CD14-positive monocyte (primary cell): ENCODE measurements around the gene IL15. TPM values are rescaled to one million over a fixed set of nuclear protein-coding genes. Genes with fewer than 3 reads are reported as not detected.

Source experiments
- DNase-seq, 3 donors: peaks; one replicate each; pipeline ENCODE4 v3.0.0-alpha.2; 2011 to 2022
- H2AFZ ChIP-seq: 2 replicates; pipeline ENCODE4 v1.6.0; 2012; ENCODE audit warnings: mild to moderate bottlenecking, low read depth, low read length, inconsistent platforms; ENCODE audit not compliant: insufficient read depth, poor library complexity, severe bottlenecking
- H3K27ac ChIP-seq, 2 donors: 1 replicate in 1 of 2; 2 replicates in 1 of 2; pipeline ENCODE4 v1.5.1; 2012 to 2013; ENCODE audit warnings: low read length in 2 of 2, control low read depth in 1 of 2, inconsistent platforms in 1 of 2, low read depth in 1 of 2, mild to moderate bottlenecking in 1 of 2
- H3K27me3 ChIP-seq, 2 donors: one replicate each; pipeline versions ENCODE4 v1.6.0 to v1.6.1; 2011 to 2013; ENCODE audit warnings: low read length in 2 of 2; ENCODE audit not compliant: control insufficient read depth in 2 of 2, insufficient read depth in 2 of 2
- H3K36me3 ChIP-seq, 2 donors: replicated peaks in 1 of 2; 1 replicate in 1 of 2; 2 replicates in 1 of 2; pipeline versions ENCODE4 v1.5.1 to v1.6.1; 2012 to 2013; ENCODE audit warnings: low read length in 2 of 2, control low read depth in 1 of 2, inconsistent platforms in 1 of 2, mild to moderate bottlenecking in 1 of 2; ENCODE audit not compliant: insufficient read depth in 2 of 2, control insufficient read depth in 1 of 2
- H3K4me1 ChIP-seq, 2 donors: 1 replicate in 1 of 2; 2 replicates in 1 of 2; pipeline versions ENCODE4 v1.5.1 to v1.6.1; 2012 to 2013; ENCODE audit warnings: low read length in 2 of 2, control low read depth in 1 of 2, inconsistent platforms in 1 of 2, mild to moderate bottlenecking in 1 of 2, moderate library complexity in 1 of 2; ENCODE audit not compliant: insufficient read depth in 2 of 2, control insufficient read depth in 1 of 2
- H3K4me2 ChIP-seq: replicated peaks from 2 replicates; pipeline ENCODE3; 2012; ENCODE audit warnings: low read length, moderate library complexity, mild to moderate bottlenecking; ENCODE audit not compliant: poor library complexity, severe bottlenecking; ENCODE audit errors: extremely low read depth
- H3K4me3 ChIP-seq, 3 experiments: fragments of 200-600 bp in 1 of 3; sonication (generic) in 1 of 3; replicated peaks in 1 of 3; 1 replicate in 2 of 3; 2 replicates in 1 of 3; pipeline ENCODE4 v1.5.1; 2011 to 2013; ENCODE audit warnings: low read length in 3 of 3, mild to moderate bottlenecking in 3 of 3, control low read depth in 2 of 3, low read depth in 2 of 3, inconsistent platforms in 1 of 3, moderate library complexity in 1 of 3
- H3K79me2 ChIP-seq: 2 replicates; pipeline ENCODE4 v1.6.0; 2012; ENCODE audit warnings: mild to moderate bottlenecking, control low read depth, inconsistent platforms, low read length, moderate library complexity; ENCODE audit not compliant: insufficient read depth
- H3K9ac ChIP-seq: 2 replicates; pipeline ENCODE4 v1.6.0; 2017; ENCODE audit warnings: low read length, mild to moderate bottlenecking; ENCODE audit not compliant: insufficient read depth, poor library complexity, severe bottlenecking
- H3K9me3 ChIP-seq, 2 donors: replicated peaks in 1 of 2; 1 replicate in 1 of 2; 2 replicates in 1 of 2; pipeline versions ENCODE4 v1.5.1 to v1.6.1; 2012 to 2013; ENCODE audit warnings: low read length in 2 of 2, control low read depth in 1 of 2; ENCODE audit not compliant: control insufficient read depth in 1 of 2, insufficient read depth in 1 of 2
- H4K20me1 ChIP-seq: 2 replicates; pipeline ENCODE4 v1.6.0; 2012; ENCODE audit warnings: mild to moderate bottlenecking, low read length, control low read depth, moderate library complexity; ENCODE audit not compliant: insufficient read depth
- H3K27ac Mint-ChIP-seq, 7 donors: one replicate each; pipeline ENCODE4 v1.8.0; 2020; ENCODE audit warnings: mild to moderate bottlenecking in 7 of 7, mixed read lengths in 7 of 7, moderate library complexity in 6 of 7, inconsistent platforms in 2 of 7
- H3K27me3 Mint-ChIP-seq, 3 donors: one replicate each; pipeline ENCODE4 v1.8.0; 2021 to 2022; ENCODE audit warnings: low read depth in 3 of 3, mild to moderate bottlenecking in 3 of 3, mixed read lengths in 3 of 3, moderate library complexity in 3 of 3, inconsistent platforms in 1 of 3
- H3K36me3 Mint-ChIP-seq, 2 donors: one replicate each; pipeline ENCODE4 v1.8.0; 2020; ENCODE audit warnings: mixed read lengths in 2 of 2, inconsistent platforms in 1 of 2, mild to moderate bottlenecking in 1 of 2
- H3K4me1 Mint-ChIP-seq: one replicate; pipeline ENCODE4 v1.8.0; 2020; ENCODE audit warnings: mild to moderate bottlenecking, mixed read lengths
- H3K4me3 Mint-ChIP-seq, 2 donors: one replicate each; pipeline ENCODE4 v1.8.0; 2020; ENCODE audit warnings: mild to moderate bottlenecking in 2 of 2, mixed read lengths in 2 of 2, moderate library complexity in 1 of 2
- H3K9me3 Mint-ChIP-seq, 7 donors: one replicate each; pipeline ENCODE4 v1.8.0; 2020 to 2022; ENCODE audit warnings: mixed read lengths in 7 of 7, mild to moderate bottlenecking in 6 of 7, moderate library complexity in 6 of 7, inconsistent platforms in 2 of 7
- WGBS: methylation state at CpG from one replicate; pipeline ENCODE4 v1.1.5; 2013; ENCODE audit warnings: missing lambda C conversion rate; ENCODE audit not compliant: insufficient coverage; 5-methylcytosine and 5-hydroxymethylcytosine counted together
- intact Hi-C, 2 donors: fragments of 100-400 bp; cut with micrococcal nuclease; formaldehyde crosslinking; loops; one replicate each; pipeline versions ENCODE4 v1.15.0 to v1.15.1; 2023
- polyA plus RNA-seq, 3 donors: library from polyadenylated mRNA; depleted of rRNA in 1 of 3; unstranded in 2 of 3; stranded (reverse) in 1 of 3; fragments of 300-500 nt in 2 of 3; fragments of >200 nt in 1 of 3; fragmentation: Illumina TruSeq in 2 of 3; gene quantifications; 1 replicate in 2 of 3; 2 replicates in 1 of 3; pipeline ENCODE4 v1.2.3, GENCODE V29; 2012 to 2021
- TF ChIP-seq, protein P1 (sequence below): fragments of 200-600 bp; IDR thresholded peaks from one replicate; pipeline ENCODE4 v1.8.0; 2022; ENCODE audit warnings: antibody characterized with exemption, mild to moderate bottlenecking

The IL15 gene
- polyA plus RNA-seq, 3 donors = 22.1 to 34.3 (median 25.7) TPM

DNA sequence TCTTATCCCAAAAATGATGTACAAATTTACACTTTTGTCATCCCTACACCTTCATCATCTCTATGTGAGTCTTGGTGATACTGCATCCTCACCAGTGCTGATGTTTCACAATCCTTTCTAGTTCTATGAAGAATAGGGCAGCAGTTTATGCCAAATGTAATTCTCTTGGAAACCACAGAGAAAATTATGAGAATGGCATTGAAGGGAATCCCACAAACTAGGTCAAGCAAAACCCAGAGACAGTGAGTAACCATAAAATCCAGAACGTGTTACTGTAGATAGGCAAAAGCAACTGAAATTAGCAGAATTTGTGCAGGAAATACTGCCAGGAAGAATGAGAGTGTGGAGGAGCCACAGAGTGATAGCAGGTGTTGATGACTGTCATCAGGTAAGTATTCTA lies 24.5 kb downstream of the IL15 start:
- Histone ChIP-seq H3K27me3 (no peaks in the 10 kb centered on the region), H3K27ac (no peak overlapping the region), H3K4me3 (no peak overlapping the region), H3K9ac (no peak overlapping the region), H3K36me3 (no peaks in the 10 kb centered on the region), H3K79me2 (no peaks in the 10 kb centered on the region), H3K9me3 (peaks cover 0 to 3% of the 10 kb centered on the region in 2 donors), H3K4me2 (no peak overlapping the region), H2AFZ (no peak overlapping the region), H3K4me1 (peaks cover 0 to 3% of the 10 kb centered on the region in 2 donors), H4K20me1 (peaks cover 32% of the 10 kb centered on the region)
- peaks cover 0 to 2% (median 1%) of the 10 kb centered on the region in 3 donors for H3K27me3 Mint-ChIP-seq
- H3K27ac Mint-ChIP-seq = no peak overlapping the region
- WGBS = 91% methylated on average over 1 of the region's 1 CpG
- peaks cover 4% of the 10 kb centered on the region for H3K4me1 Mint-ChIP-seq
- H3K9me3 Mint-ChIP-seq = peaks cover 0 to 6% (median 2%) of the 10 kb centered on the region in 7 donors
- H3K36me3 Mint-ChIP-seq = peaks cover 3 to 9% of the 10 kb centered on the region in 2 donors
- intact Hi-C loops = no loop called here
- no peak overlapping the region for H3K4me3 Mint-ChIP-seq
- no peak for DNase-seq
- TF ChIP-seq, protein P1, sequence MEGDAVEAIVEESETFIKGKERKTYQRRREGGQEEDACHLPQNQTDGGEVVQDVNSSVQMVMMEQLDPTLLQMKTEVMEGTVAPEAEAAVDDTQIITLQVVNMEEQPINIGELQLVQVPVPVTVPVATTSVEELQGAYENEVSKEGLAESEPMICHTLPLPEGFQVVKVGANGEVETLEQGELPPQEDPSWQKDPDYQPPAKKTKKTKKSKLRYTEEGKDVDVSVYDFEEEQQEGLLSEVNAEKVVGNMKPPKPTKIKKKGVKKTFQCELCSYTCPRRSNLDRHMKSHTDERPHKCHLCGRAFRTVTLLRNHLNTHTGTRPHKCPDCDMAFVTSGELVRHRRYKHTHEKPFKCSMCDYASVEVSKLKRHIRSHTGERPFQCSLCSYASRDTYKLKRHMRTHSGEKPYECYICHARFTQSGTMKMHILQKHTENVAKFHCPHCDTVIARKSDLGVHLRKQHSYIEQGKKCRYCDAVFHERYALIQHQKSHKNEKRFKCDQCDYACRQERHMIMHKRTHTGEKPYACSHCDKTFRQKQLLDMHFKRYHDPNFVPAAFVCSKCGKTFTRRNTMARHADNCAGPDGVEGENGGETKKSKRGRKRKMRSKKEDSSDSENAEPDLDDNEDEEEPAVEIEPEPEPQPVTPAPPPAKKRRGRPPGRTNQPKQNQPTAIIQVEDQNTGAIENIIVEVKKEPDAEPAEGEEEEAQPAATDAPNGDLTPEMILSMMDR = no peak

GRCh38 chr4:141668200-141668910 lies 32.0 kb downstream of the IL15 start:
- Histone ChIP-seq H3K36me3 (no peaks in the 10 kb centered on the region), H2AFZ (no peak overlapping the region), H3K4me3 (no peak overlapping the region), H3K4me2 (no peak overlapping the region), H3K27ac (no peak overlapping the region), H3K27me3 (no peaks in the 10 kb centered on the region), H3K79me2 (no peaks in the 10 kb centered on the region), H3K4me1 (peaks cover 4 to 6% of the 10 kb centered on the region in 2 donors), H3K9me3 (peaks cover 0 to 3% of the 10 kb centered on the region in 2 donors), H4K20me1 (peaks cover 30% of the 10 kb centered on the region), H3K9ac (no peak overlapping the region)
- intact Hi-C loops = no loop called here
- H3K27me3 Mint-ChIP-seq = peaks cover 0 to 2% (median 0%) of the 10 kb centered on the region in 3 donors
- H3K4me3 Mint-ChIP-seq = no peak overlapping the region
- peaks cover 2 to 6% (median 5%) of the 10 kb centered on the region in 7 donors for H3K9me3 Mint-ChIP-seq
- H3K4me1 Mint-ChIP-seq = peaks cover 6% of the 10 kb centered on the region
- no CpG with 5 or more reads among the region's 3 CpGs for WGBS
- DNase-seq = no peak
- H3K36me3 Mint-ChIP-seq = peaks cover 0 to 8% of the 10 kb centered on the region in 2 donors
- TF ChIP-seq, protein P1 = no peak
- peak overlapping the region in 5 of 7 donors; percentile 21 to 66 (median 54) for H3K27ac Mint-ChIP-seq
